DMS153 treated with DMSO at 0.1 percent for 48 hours (cell line): ENCODE data around the gene GRIP1.

ENCODE experiments used
- DNase-seq: peaks from one replicate; lab custom pipeline; 2025; ENCODE audit not compliant: unreplicated experiment; lab: John Stamatoyannopoulos, UW

GRIP1 gene

GRCh38 chr12:66653796-66654195 lies 25.1 kb downstream of the GRIP1 start:
- no peak for DNase-seq

DNA sequence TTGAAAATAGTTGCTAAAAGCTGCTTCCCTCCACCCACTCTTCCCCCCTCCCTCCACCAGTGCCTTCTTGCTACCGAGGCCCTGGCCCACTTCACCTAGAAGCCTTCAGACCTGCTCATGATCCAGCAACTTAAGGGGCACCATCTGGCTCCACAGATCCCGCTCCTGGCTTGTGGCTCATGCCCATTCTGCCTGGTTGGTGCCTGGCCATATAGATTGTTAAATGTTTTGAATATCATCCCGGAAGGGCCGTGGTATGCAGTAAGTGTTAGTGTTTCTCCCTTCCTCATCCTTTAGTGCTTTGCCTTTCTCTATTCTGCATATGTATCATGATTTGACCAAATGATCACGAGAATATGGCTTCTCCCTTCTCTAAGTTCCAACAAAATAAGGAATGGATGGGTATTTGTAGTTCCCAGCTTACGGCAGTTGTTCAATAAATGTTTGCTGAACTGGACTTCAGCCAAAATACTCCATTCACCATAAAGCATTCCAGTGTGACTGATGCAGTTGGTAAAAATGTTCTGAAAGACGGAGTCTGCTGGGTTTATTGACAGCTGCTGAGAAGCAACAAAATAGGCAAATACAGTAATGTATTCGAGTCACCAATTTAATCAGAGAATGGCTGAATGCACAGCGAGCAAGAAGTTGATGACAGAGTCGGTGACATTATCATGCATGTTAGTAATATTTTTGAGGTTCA lies 30.7 kb downstream of the GRIP1 start:
- DNase-seq = peak; percentile 53

DNA sequence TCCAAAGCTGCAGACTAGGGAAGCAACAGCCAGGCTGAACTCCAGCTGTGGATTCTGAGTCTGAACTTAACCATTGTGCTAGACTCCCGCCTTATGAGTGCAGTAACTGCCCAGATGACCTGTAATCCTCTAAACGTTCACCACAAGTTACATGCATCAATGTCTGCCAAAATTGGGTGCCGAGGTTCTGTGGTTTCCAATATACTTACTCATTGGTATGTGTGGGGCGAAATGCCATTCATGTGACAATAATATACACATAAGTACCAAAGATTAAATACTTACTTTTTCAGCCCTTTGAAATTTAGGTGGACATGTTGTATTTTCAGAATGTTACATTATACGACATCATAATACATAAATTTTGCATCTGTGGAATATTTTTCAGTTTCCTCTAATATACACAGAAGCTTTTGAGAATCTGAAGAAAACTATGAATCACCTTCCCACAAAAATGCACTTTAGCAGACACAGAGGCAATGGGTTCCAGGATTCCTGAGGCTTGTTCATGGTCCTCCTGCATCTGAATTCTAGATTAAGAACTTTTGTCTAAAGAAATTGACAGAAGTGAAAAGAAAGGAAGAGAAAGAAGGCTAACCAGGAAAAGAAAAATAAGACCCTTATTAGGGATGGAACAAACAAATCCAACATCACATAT lies 31.7 kb downstream of the GRIP1 start:
- DNase-seq = no peak

DNA sequence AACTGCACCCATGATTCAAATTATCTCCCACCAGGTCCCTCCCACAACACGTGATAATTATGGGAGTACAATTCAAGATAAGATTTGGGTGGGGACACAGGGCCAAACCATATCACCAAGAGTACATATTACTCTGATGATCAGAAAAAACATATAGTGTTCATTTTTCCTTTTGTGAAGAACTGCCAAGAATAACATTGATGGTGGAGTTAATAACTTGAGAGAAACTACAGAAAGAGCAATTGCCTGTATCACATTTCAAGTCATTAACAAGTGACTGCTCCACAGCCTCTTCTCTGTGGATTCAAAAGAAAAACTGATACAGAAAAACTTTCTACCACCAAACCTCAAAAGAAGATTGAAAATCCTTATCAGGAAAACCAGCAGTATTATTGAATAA lies 34.7 kb downstream of the GRIP1 start:
- DNase-seq = no peak

DNA sequence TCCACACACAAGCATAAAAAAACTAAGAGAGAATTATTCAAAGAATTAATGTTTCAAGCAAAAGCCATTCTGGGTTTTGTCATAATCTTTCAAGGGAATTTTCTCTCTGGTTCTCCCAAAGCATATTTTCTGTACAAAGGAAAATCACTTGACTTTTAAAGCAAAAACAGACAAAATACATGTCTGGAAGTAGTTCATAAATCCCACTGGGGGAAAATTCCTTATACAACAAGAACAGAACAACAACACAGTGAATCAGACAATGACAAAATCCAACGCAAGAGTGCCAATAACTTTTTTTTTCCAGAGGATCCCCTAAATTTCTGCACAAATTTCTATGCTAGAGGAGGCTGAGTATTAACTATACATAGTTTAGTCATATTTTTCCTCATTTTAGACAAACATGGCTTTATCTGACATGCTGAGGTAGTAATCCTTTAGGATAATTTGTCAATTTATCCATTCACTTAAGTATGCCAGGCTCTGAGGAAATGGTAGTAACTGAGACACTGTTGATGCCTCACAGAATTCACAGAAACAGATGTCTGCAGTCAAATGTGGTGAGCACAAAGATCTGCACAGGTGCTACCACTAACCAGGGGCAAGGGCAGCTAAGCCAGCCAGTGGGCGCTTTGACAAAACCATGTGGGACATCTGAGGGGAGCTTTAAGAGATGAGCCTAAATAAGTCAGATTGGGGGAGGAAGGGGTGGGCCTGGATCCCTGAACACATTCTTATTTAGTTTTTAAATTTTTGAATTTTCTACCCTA lies 38.0 kb downstream of the GRIP1 start:
- no peak for DNase-seq

GRCh38 chr12:66638666-66639065 lies 40.2 kb downstream of the GRIP1 start:
- DNase-seq = no peak

- no peak for DNase-seq
Measured at GRCh38 chr12:66637699-66638301, 41.1 kb downstream of the GRIP1 start.

DNA sequence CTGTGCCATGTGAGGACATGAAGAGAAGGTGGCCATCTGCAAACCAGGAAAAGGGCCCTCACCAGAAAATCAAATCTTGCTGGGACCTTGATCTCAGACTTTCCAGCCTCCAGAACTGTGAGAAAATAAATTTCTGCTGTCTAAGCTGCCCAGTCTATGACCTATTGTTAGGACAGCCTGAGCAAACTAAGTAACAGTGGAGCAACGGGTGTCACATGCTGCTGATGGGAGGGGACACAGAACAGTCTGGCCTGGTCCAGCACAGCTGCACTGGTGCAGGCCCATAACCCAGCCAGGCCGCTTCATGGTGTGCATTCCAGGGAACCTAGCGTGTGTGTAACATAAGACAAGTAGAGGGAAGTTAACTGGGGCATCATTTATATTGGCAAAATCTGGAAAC lies 42.1 kb downstream of the GRIP1 start:
- DNase-seq = no peak

GRCh38 chr12:66633676-66634075 lies 45.2 kb downstream of the GRIP1 start:
- no peak for DNase-seq

- no peak for DNase-seq
Measured at GRCh38 chr12:66629138-66629870, 49.6 kb downstream of the GRIP1 start.

DNA sequence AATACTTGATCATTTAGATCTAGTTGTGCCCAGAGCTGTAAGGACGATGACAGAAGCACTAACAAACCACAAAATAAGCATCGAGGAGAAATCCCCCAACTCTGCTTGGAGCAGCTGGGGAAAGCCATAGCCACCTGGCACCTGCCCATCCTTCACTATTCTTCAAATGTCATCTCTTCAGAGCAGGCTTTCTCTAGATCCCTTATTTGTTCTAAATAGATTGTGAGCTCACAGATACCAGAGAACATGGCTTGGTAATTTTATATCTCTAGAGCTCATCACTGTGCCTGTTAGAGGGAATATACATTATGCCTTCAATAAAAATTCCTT lies 50.9 kb downstream of the GRIP1 start:
- no peak for DNase-seq

DNA sequence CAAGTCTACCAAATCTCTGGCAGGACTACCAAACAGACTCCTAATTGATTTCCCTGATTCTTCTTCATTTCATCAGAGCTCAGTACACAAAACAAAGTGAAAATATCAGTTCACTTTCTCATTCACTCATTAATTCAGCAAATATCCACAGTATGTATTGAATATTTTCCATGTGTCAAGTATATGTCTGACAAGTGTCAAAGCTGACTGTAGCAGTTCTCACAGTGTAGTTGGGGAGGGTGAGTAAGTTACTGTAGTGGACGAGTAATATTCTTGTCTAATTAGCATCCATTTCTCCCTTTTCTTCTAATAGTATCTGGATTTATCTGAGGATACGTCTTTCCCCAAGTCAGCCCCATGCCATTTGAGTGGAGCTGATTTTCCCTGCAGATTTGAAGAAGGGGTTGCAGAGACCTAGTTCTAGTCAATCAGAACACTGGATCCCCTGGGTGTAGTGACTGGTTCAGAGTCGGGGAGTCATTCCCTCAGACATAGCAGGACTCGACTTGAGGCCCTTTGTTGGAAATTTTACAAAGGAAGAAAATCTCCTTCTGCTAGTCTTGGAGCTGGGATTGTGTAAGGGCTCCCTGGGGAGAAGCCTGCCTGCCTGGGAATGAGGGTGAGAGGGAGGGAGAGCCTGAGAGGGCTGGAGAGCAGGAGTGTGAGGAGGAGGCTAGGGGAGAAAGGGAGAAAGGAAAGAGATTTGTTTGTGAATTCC lies 51.4 kb downstream of the GRIP1 start:
- no peak for DNase-seq

DNA sequence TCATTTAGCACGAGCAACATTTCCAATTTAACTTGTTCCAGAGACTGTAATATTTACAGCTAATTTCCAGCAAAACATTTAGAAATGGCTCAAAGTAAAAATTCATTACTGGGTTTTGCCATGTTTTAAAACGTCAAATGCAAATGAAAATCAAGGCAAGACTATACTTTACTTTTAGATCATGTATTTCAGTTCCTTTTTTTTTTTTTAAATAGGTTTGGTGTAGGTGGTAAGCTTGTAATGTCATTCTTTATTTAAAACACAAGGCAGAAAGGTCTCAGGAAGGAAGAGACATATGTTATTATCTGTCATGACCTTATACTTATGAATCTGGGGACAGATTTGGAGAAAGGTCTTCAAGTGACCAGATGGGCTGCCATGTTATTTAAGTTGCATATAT lies 54.1 kb downstream of the GRIP1 start:
- DNase-seq = no peak

GRCh38 chr12:66623455-66623854 lies 55.4 kb downstream of the GRIP1 start:
- DNase-seq = no peak

DNA sequence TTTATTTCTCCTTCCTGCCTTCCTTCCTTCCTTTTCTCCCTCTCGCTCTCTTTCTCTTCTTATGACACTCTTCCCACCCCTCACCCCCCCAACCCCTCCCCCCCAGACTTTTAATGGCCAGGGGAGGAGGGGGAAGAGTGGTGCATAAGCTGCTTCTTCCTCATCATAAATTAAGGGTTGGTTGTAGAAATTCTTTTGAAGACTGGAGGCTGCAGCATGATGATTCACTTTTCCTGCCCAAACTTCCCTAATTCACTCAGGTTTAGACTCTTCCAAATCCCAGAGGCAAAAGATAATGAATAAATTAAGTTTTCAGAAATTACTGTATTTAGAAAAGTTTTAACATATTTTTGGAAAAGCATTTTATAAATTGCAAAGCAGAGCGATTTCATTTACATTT lies 58.2 kb downstream of the GRIP1 start:
- DNase-seq = no peak

- DNase-seq = no peak
Measured at GRCh38 chr12:66620026-66620425, 58.9 kb downstream of the GRIP1 start.

DNA sequence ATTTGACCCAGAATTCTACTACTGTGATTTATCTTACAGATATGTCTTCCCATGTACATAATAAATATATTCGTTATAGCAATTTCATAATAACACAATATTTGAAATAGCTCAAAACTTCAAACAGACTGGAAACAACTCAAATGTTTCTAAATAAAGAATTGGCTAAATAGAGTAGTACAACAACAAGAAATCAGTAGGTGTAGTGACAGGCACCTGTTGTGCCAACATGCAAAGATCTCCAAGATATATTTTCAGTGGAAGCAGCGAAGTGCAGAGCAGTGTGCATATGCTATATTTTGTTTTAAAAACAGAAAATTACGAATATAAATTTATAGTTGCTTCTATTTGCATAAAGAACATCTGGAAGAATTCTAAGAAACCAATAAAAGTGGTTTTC lies 60.9 kb downstream of the GRIP1 start:
- DNase-seq = no peak

GRCh38 chr12:66612090-66612775 lies 66.6 kb downstream of the GRIP1 start:
- DNase-seq = no peak

DNA sequence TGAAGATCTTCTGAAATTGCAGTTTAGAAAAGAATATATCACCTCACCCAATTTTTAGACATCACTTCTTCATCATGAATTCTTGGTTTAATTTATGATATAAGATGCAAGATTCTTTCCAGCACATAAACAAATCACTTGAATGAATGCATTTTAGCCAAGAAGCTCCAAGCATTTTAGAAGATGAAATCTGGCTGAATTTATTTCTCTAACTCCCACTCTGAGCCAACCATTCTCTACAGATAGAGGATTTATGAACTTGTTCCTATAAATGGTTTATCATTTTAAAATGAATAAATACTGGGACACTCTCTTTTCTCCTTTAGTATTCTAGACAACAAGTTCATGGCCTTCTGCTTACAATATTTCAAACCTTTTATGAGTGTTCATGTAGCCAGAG lies 71.7 kb downstream of the GRIP1 start:
- no peak for DNase-seq

DNA sequence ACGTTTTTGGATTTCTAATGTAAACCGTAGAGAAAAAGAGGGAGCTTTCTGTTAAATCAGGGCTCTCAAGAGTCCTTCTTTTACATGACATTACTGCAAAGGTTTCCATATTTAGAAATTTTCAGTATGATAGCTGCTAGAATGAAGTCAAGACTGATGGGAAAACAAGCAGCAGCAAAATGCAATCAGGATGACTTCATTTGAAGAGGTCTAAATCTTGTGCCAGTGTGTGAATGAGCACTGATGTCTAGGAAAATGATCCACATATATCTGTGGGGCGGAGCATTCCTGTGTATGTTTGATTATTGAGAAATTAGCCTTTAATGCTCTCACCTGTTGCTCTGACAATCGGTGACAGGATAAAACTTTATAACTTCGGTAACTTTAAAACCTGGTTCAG lies 73.6 kb downstream of the GRIP1 start:
- no peak for DNase-seq
